ENCODE measurements around the gene CAMK1D.

- no peak for TF ChIP-seq CTCF (optimal IDR thresholded peaks at IDR 0.05 in 1 of 3, IDR thresholded peaks at IDR 0.05 in 1 of 3, conservative IDR thresholded peaks at IDR 0.05 in 1 of 3; ENCODE audit: extremely low read depth in 1 of 3, insufficient read depth in 2 of 3, low read length in 3 of 3)
- no peak for TF ChIP-seq EZH2 (IDR thresholded peaks at IDR 0.05; ENCODE audit: low read length)
These were observed 238.1 kb downstream of the CAMK1D start for GRCh38 chr10:12587451-12587888.

Measured in keratinocyte (primary cell).